WTC11 (cell line): ENCODE data around the gene SHISAL2A. TPM values are rescaled to one million over a fixed set of nuclear protein-coding genes. Genes with fewer than 3 reads are reported as not detected.

Source experiments
- ATAC-seq: fragments of 200-7000 bp; cut with Tn5 transposase; 2 replicates; pipeline ENCODE4 v1.10.0; 2021; ENCODE audit warnings: mild to moderate bottlenecking, moderate library complexity
- CTCF ChIA-PET: fragments of 300-600 bp; sonication (Branson Sonifier 250); formaldehyde crosslinking; loops from one replicate; lab custom pipeline; 2021; ENCODE audit warnings: antibody characterized with exemption; lab: Charles Lee
- POLR2A ChIA-PET: fragments of 350-600 bp; sonication (Branson Sonifier 250); formaldehyde crosslinking; loops from one replicate; lab custom pipeline; 2021; ENCODE audit warnings: antibody characterized with exemption; lab: Charles Lee
- DNase-seq: peaks from one replicate; pipeline ENCODE4 v3.0.0; 2021; ENCODE audit warnings: low spot score
- H3K27ac Mint-ChIP-seq: 2 replicates; pipeline ENCODE4 v1.8.0; 2021; ENCODE audit warnings: mixed read lengths
- H3K27me3 Mint-ChIP-seq: 2 replicates; pipeline ENCODE4 v1.8.0; 2021; ENCODE audit warnings: low read depth, mild to moderate bottlenecking, moderate library complexity, mixed read lengths
- H3K36me3 Mint-ChIP-seq: 2 replicates; pipeline ENCODE4 v1.8.0; 2021; ENCODE audit warnings: mixed read lengths
- H3K4me1 Mint-ChIP-seq: 2 replicates; pipeline ENCODE4 v1.8.0; 2022; ENCODE audit warnings: mixed read lengths
- H3K4me3 Mint-ChIP-seq: 2 replicates; pipeline ENCODE4 v1.8.0; 2021; ENCODE audit warnings: mild to moderate bottlenecking, moderate library complexity, mixed read lengths
- H3K9me3 Mint-ChIP-seq: 2 replicates; pipeline ENCODE4 v1.8.0; 2021; ENCODE audit warnings: mixed read lengths
- CREB1 ChIP-seq: sonication (generic); formaldehyde crosslinking; IDR thresholded peaks from 2 replicates; pipeline ENCODE4 v1.8.0; 2023; ENCODE audit warnings: mild to moderate bottlenecking, missing genetic modification reagents
- CTCF ChIP-seq: fragments of 200-600 bp; IDR thresholded peaks from 2 replicates; pipeline ENCODE4 v1.8.0; 2022; ENCODE audit warnings: antibody characterized with exemption
- FOXP1 ChIP-seq: sonication (generic); formaldehyde crosslinking; IDR thresholded peaks from 2 replicates; pipeline ENCODE4 v1.8.0; 2022; ENCODE audit warnings: missing genetic modification reagents, mild to moderate bottlenecking, moderate library complexity, borderline replicate concordance
- FOXP4 ChIP-seq: sonication (generic); formaldehyde crosslinking; IDR thresholded peaks from 2 replicates; pipeline ENCODE4 v1.8.0; 2022; ENCODE audit warnings: mild to moderate bottlenecking, missing genetic modification reagents
- GABPB1 ChIP-seq: sonication (generic); formaldehyde crosslinking; IDR thresholded peaks from 2 replicates; pipeline ENCODE4 v1.8.1; 2023; ENCODE audit warnings: mild to moderate bottlenecking, missing genetic modification reagents
- GTF2I ChIP-seq: fragments of 250-450 bp; sonication (Bioruptor Pico); conservative IDR thresholded peaks from 2 replicates; pipeline ENCODE4 v1.4.0; 2021; ENCODE audit warnings: mild to moderate bottlenecking
- HMGXB4 ChIP-seq: sonication (generic); formaldehyde crosslinking; IDR thresholded peaks from 2 replicates; pipeline ENCODE4 v1.8.1; 2023; ENCODE audit warnings: mild to moderate bottlenecking, moderate library complexity, missing genetic modification reagents
- MYBL2 ChIP-seq: sonication (generic); formaldehyde crosslinking; IDR thresholded peaks from 2 replicates; pipeline ENCODE4 v1.8.1; 2023; ENCODE audit warnings: mild to moderate bottlenecking, moderate library complexity, missing genetic modification reagents
- NFYB ChIP-seq: sonication (generic); formaldehyde crosslinking; conservative IDR thresholded peaks from 2 replicates; pipeline ENCODE4 v1.8.0; 2022; ENCODE audit warnings: low read depth, missing genetic modification reagents
- OVOL2 ChIP-seq: fragments of 250-450 bp; sonication (Bioruptor Pico); IDR thresholded peaks from 2 replicates; pipeline ENCODE4 v1.9.0; 2021; ENCODE audit warnings: mild to moderate bottlenecking, borderline replicate concordance
- PREB ChIP-seq: sonication (generic); formaldehyde crosslinking; IDR thresholded peaks from 2 replicates; pipeline ENCODE4 v1.8.1; 2022; ENCODE audit warnings: mild to moderate bottlenecking, missing genetic modification reagents, moderate library complexity, borderline replicate concordance
- RELA ChIP-seq: sonication (generic); formaldehyde crosslinking; IDR thresholded peaks from 2 replicates; pipeline ENCODE4 v1.8.1; 2022; ENCODE audit warnings: missing genetic modification reagents, mild to moderate bottlenecking, borderline replicate concordance
- SOX15 ChIP-seq: fragments of 250-450 bp; sonication (Bioruptor Pico); IDR thresholded peaks from 2 replicates; pipeline ENCODE4 v1.9.0; 2021; ENCODE audit warnings: mild to moderate bottlenecking
- TCF7 ChIP-seq: sonication (generic); formaldehyde crosslinking; IDR thresholded peaks from 2 replicates; pipeline ENCODE4 v1.8.0; 2022; ENCODE audit warnings: mild to moderate bottlenecking, low read depth, missing genetic modification reagents, moderate library complexity
- ZBTB21 ChIP-seq: sonication (generic); formaldehyde crosslinking; IDR thresholded peaks from 2 replicates; pipeline ENCODE4 v1.8.1; 2023; ENCODE audit warnings: mild to moderate bottlenecking, missing genetic modification reagents, borderline replicate concordance
- ZMAT4 ChIP-seq: fragments of 250-450 bp; sonication (Bioruptor Pico); IDR thresholded peaks from 2 replicates; pipeline ENCODE4 v1.9.0; 2021; ENCODE audit warnings: mild to moderate bottlenecking
- ZNF219 ChIP-seq: sonication (generic); formaldehyde crosslinking; IDR thresholded peaks from 2 replicates; pipeline ENCODE4 v1.8.0; 2023; ENCODE audit warnings: missing genetic modification reagents, mild to moderate bottlenecking, borderline replicate concordance
- ZNF263 ChIP-seq: sonication (generic); formaldehyde crosslinking; IDR thresholded peaks from 2 replicates; pipeline ENCODE4 v1.8.1; 2022; ENCODE audit warnings: low read depth, mild to moderate bottlenecking, moderate library complexity, missing genetic modification reagents
- ZNF317 ChIP-seq: sonication (generic); formaldehyde crosslinking; IDR thresholded peaks from 2 replicates; pipeline ENCODE4 v1.8.1; 2023; ENCODE audit warnings: low read depth, mild to moderate bottlenecking, moderate library complexity, missing genetic modification reagents, borderline replicate concordance
- ZNF396 ChIP-seq: fragments of 250-450 bp; sonication (Bioruptor Pico); IDR thresholded peaks from 2 replicates; pipeline ENCODE4 v1.8.0; 2021; ENCODE audit warnings: mild to moderate bottlenecking, moderate library complexity, borderline replicate concordance
- ZNF671 ChIP-seq: fragments of 250-450 bp; sonication (Bioruptor Pico); IDR thresholded peaks from 2 replicates; pipeline ENCODE4 v1.8.0; 2021; ENCODE audit warnings: mild to moderate bottlenecking
- total RNA-seq: library from RNA; stranded (reverse); gene quantifications from 3 replicates; pipeline ENCODE4 v1.2.3, GENCODE V29; 2021
- TF ChIP-seq, protein P1 (sequence below): sonication (generic); formaldehyde crosslinking; IDR thresholded peaks from 2 replicates; pipeline ENCODE4 v1.8.0; 2022; ENCODE audit warnings: mild to moderate bottlenecking, missing genetic modification reagents
- TF ChIP-seq, protein P2 (sequence below): sonication (generic); formaldehyde crosslinking; IDR thresholded peaks from 2 replicates; pipeline ENCODE4 v1.8.1; 2022; ENCODE audit warnings: low read depth, missing genetic modification reagents, borderline replicate concordance

The SHISAL2A gene
- total RNA-seq, 1 experiment from 2014 or later: 1.4 TPM

DNA sequence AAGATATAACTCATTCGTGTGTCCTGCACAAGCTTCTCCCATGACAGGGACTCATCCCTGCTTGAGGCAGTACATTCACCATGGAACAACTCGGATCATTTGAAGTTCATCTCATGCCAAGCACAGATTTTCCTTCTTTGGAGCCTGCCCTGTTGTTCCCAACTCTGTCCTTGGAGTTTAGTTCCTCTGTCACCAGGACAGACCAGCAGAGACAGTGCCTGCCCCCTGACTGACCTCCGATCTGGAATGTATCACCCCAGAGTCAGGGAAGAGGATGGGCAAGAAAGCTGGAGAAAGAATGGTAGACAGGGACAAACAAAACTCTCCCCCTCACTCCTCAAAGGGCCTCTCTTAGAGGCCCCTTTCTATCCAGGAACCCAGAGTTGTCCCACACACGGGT is 5.0 kb downstream of the SHISAL2A start (continued):
- TF ChIP-seq CTCF (no peak), HMGXB4 (CRISPR knock-in tag) (no peak), ZNF671 (CRISPR knock-in tag) (no peak), CREB1 (CRISPR knock-in tag) (no peak), GABPB1 (CRISPR knock-in tag) (no peak), ZMAT4 (CRISPR knock-in tag) (no peak)

DNA sequence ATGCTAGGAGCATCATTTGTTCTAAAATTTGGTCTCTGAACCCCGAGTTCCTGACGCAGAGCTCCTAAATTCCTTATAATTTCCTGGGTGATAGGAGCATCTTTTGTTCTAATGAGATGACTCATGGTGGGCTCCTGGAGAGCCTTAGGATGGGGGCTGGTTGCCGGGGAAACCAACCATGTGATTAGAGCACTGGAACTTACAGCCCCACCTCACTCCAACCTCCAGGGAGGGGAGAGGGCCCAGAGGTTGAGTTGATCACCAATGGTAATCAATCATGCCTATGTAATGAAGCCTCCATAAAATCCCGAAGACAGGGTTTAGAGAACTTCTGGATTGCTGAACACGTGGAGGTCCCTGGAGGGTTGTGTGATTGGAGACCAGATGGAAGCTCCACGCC is 7.7 kb downstream of the SHISAL2A start:
- CTCF ChIA-PET: no interaction called here
- Mint-ChIP-seq H3K27me3 (peaks cover 6% of the 10 kb centered on the region), H3K4me3 (no peak overlapping the region), H3K36me3 (no peaks in the 10 kb centered on the region)
- DNase-seq (no peak), ATAC-seq (no peak)
- POLR2A ChIA-PET: no interaction called here
- TF ChIP-seq, protein P1, sequence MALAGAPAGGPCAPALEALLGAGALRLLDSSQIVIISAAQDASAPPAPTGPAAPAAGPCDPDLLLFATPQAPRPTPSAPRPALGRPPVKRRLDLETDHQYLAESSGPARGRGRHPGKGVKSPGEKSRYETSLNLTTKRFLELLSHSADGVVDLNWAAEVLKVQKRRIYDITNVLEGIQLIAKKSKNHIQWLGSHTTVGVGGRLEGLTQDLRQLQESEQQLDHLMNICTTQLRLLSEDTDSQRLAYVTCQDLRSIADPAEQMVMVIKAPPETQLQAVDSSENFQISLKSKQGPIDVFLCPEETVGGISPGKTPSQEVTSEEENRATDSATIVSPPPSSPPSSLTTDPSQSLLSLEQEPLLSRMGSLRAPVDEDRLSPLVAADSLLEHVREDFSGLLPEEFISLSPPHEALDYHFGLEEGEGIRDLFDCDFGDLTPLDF (CRISPR knock-in tag): no peak
- TF ChIP-seq RELA (CRISPR knock-in tag) (no peak), HMGXB4 (CRISPR knock-in tag) (no peak), ZNF263 (CRISPR knock-in tag) (no peak), SOX15 (CRISPR knock-in tag) (no peak), ZNF396 (no peak), PREB (CRISPR knock-in tag) (no peak), ZNF317 (no peak), GTF2I (CRISPR knock-in tag) (no peak), FOXP4 (CRISPR knock-in tag) (no peak), MYBL2 (CRISPR knock-in tag) (no peak), NFYB (CRISPR knock-in tag) (no peak), ZNF219 (CRISPR knock-in tag) (no peak), OVOL2 (CRISPR knock-in tag) (no peak), ZBTB21 (no peak), FOXP1 (CRISPR knock-in tag) (no peak), TCF7 (CRISPR knock-in tag) (no peak)
- TF ChIP-seq, protein P2, sequence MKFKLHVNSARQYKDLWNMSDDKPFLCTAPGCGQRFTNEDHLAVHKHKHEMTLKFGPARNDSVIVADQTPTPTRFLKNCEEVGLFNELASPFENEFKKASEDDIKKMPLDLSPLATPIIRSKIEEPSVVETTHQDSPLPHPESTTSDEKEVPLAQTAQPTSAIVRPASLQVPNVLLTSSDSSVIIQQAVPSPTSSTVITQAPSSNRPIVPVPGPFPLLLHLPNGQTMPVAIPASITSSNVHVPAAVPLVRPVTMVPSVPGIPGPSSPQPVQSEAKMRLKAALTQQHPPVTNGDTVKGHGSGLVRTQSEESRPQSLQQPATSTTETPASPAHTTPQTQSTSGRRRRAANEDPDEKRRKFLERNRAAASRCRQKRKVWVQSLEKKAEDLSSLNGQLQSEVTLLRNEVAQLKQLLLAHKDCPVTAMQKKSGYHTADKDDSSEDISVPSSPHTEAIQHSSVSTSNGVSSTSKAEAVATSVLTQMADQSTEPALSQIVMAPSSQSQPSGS: no peak
- TF ChIP-seq, all 79 proteins: peak for 0
- Mint-ChIP-seq H3K9me3 (no peaks in the 10 kb centered on the region), H3K27ac (no peak overlapping the region), H3K4me1 (peaks cover 10% of the 10 kb centered on the region)
